Bone marrow (tissue), 2 donors: ENCODE measurements around the gene SF3B5.
"Not testable (repeated sequence)": the region's sequence is repeated elsewhere in the genome, so short reads cannot be mapped to it uniquely, and the experiment has no call there.

Experiments used
- DNase-seq, 2 donors: peaks; one replicate each; lab custom pipeline; 2025; lab: John Stamatoyannopoulos, UW

SF3B5 gene

GRCh38 chr6:144104898-144105487, 9.6 kb upstream of the SF3B5 start:
- DNase-seq: peak in 1 of 2 donors; percentile 66

- no peak for DNase-seq
Observed at GRCh38 chr6:144104488-144104887, 9.1 kb upstream of the SF3B5 start.

- DNase-seq: no peak
Observed at GRCh38 chr6:144103026-144103563, 7.7 kb upstream of the SF3B5 start.

GRCh38 chr6:144098993-144099392, 3.6 kb upstream of the SF3B5 start:
- DNase-seq: no peak

GRCh38 chr6:144094731-144095133, 641 bp downstream of the SF3B5 start:
- DNase-seq: no peak

- no peak for DNase-seq
Observed at GRCh38 chr6:144093658-144094057, 1.7 kb downstream of the SF3B5 start.

GRCh38 chr6:144093236-144093635, 2.1 kb downstream of the SF3B5 start:
- DNase-seq: no peak

GRCh38 chr6:144090384-144090783, 5.0 kb downstream of the SF3B5 start:
- no peak for DNase-seq

- DNase-seq: no peak
Observed at GRCh38 chr6:144087789-144088426, 7.5 kb downstream of the SF3B5 start.

GRCh38 chr6:144086959-144087358, 8.4 kb downstream of the SF3B5 start:
- DNase-seq: no peak

- no peak for DNase-seq
Observed at GRCh38 chr6:144083172-144083571, 12.2 kb downstream of the SF3B5 start.

GRCh38 chr6:144082412-144082811, 13.0 kb downstream of the SF3B5 start:
- DNase-seq: not testable (repeated sequence)

- DNase-seq: no peak
Observed at GRCh38 chr6:144077871-144078270, 17.5 kb downstream of the SF3B5 start.

GRCh38 chr6:144075875-144076274, 19.5 kb downstream of the SF3B5 start:
- no peak for DNase-seq

GRCh38 chr6:144075187-144075586, 20.2 kb downstream of the SF3B5 start:
- no peak for DNase-seq

GRCh38 chr6:144073024-144073423, 22.3 kb downstream of the SF3B5 start:
- DNase-seq: no peak

GRCh38 chr6:144069506-144069905, 25.9 kb downstream of the SF3B5 start:
- DNase-seq: no peak

GRCh38 chr6:144068794-144069193, 26.6 kb downstream of the SF3B5 start:
- no peak for DNase-seq

GRCh38 chr6:144066741-144067484, 28.5 kb downstream of the SF3B5 start:
- DNase-seq: no peak

- no peak for DNase-seq
Observed at GRCh38 chr6:144066255-144066654, 29.1 kb downstream of the SF3B5 start.

- no peak for DNase-seq
Observed at GRCh38 chr6:144065213-144065660, 30.1 kb downstream of the SF3B5 start.

GRCh38 chr6:144064402-144065212, 30.8 kb downstream of the SF3B5 start:
- peak in 1 of 2 donors; percentile 44 for DNase-seq
